Measurements from ENCODE around the gene FAM163A. TPM values are rescaled to one million over a fixed set of nuclear protein-coding genes. Genes with fewer than 3 reads are reported as not detected.

FAM163A gene
- total RNA-seq, 1 experiment from 2014 or later = 0.46 TPM

- no peaks in the 10 kb centered on the region for H3K27me3 ChIP-seq (ENCODE audit: insufficient read depth, low read length)
- DNase-seq = no peak
- no peak overlapping the region for H2BK5ac ChIP-seq (ENCODE audit: insufficient read length, low read length)
- H3K27ac ChIP-seq (ENCODE audit: insufficient read length, low read depth, low read length) = no peak overlapping the region
- Mint-ChIP-seq H3K9me3 (no peaks in the 10 kb centered on the region), H3K27me3 (ENCODE audit: low read depth) (peaks cover 1% of the 10 kb centered on the region), H3K4me3 (no peak overlapping the region), H3K36me3 (ENCODE audit: insufficient read depth in 1 of 3, low read depth in 3 of 3) (no peaks in the 10 kb centered on the region), H3K4me1 (no peaks in the 10 kb centered on the region), H3K27ac (no peak overlapping the region; a peak in 1 of 7 replicates)
- no peaks in the 10 kb centered on the region for H3K23me2 ChIP-seq (ENCODE audit: insufficient read length, low read depth, low read length, poor library complexity, severe bottlenecking)
- no peak overlapping the region for H3K4me2 ChIP-seq (ENCODE audit: insufficient read depth, insufficient read length, low read length)
- no peaks in the 10 kb centered on the region for H3K79me2 ChIP-seq (ENCODE audit: insufficient read depth, low read length)
- no peak overlapping the region for H2BK15ac ChIP-seq (ENCODE audit: low read depth, low read length)
- TF ChIP-seq CTCF (conservative IDR thresholded peaks at IDR 0.05) = no peak
- H2BK120ac ChIP-seq (ENCODE audit: low read depth, low read length, poor library complexity, severe bottlenecking) = no peak overlapping the region
- no peak overlapping the region for H3K56ac ChIP-seq (ENCODE audit: insufficient read length, low read depth, low read length)
- no peak overlapping the region for H4K91ac ChIP-seq (ENCODE audit: insufficient read length, low read depth, low read length)
- no peak overlapping the region for H4K5ac ChIP-seq (ENCODE audit: insufficient read length, low read depth, low read length)
- H3T11ph ChIP-seq (ENCODE audit: low read length) = no peak overlapping the region
- no peak overlapping the region for H4K8ac ChIP-seq (replicated peaks; ENCODE audit: insufficient read length, low read depth, low read length)
- H2AK5ac ChIP-seq (ENCODE audit: insufficient read length, low read length) = no peak overlapping the region
- no peaks in the 10 kb centered on the region for H4K20me1 ChIP-seq (ENCODE audit: control insufficient read depth, insufficient read depth, insufficient read length)
- no CpG with 5 or more reads among the region's 10 CpGs for WGBS (ENCODE audit: extremely low coverage, insufficient read length, low lambda C conversion rate)
- no peaks in the 10 kb centered on the region for H3K9me3 ChIP-seq (ENCODE audit: control insufficient read depth, low read depth, low read length)
- H3K14ac ChIP-seq (ENCODE audit: insufficient read depth, low read length) = no peak overlapping the region; the same call in 1 of the 2 replicates
- H2AFZ ChIP-seq (ENCODE audit: low read length) = no peak overlapping the region
- no peak overlapping the region for H2BK12ac ChIP-seq (ENCODE audit: insufficient read length, low read depth, low read length)
- H3K4me1 ChIP-seq (ENCODE audit: insufficient read depth, low read length) = no peaks in the 10 kb centered on the region
- H3K18ac ChIP-seq (ENCODE audit: insufficient read length, low read depth, low read length) = no peak overlapping the region
- H3K79me1 ChIP-seq (ENCODE audit: insufficient read depth, low read depth, low read length, poor library complexity, severe bottlenecking) = no peaks in the 10 kb centered on the region
- H3K4ac ChIP-seq (ENCODE audit: low read depth, low read length) = no peak overlapping the region
- H2BK20ac ChIP-seq (ENCODE audit: low read depth, low read length, poor library complexity, severe bottlenecking) = no peak overlapping the region
- H3K9ac ChIP-seq (ENCODE audit: extremely low read depth, insufficient read length, low read length) = no peak overlapping the region
- H3K23ac ChIP-seq (ENCODE audit: insufficient read length, low read depth, low read length) = no peak overlapping the region
These were observed 38.9 kb downstream of the FAM163A start for GRCh38 chr1:179781962-179782361.

All from H9 (cell line).